IMR-90 (cell line): ENCODE data around the gene ACTL6B. TPM values are rescaled to one million over a fixed set of nuclear protein-coding genes. Genes with fewer than 3 reads are reported as not detected.

Source experiments
- ATAC-seq: fragments of 200-7000 bp; cut with Tn5 transposase; 2 replicates; pipeline ENCODE4 v1.9.1; 2020; ENCODE audit warnings: low read depth, mild to moderate bottlenecking, moderate library complexity
- BruUV-seq: library from RNA; stranded (reverse); fragments of 400-500 nt; replicated peaks from 2 replicates; lab custom pipeline; 2021; lab: Mats Ljungman, UMichigan
- CTCF ChIA-PET: fragments of 300-600 bp; formaldehyde crosslinking; extraction: SDS; loops from one replicate; lab custom pipeline; 2021; ENCODE audit warnings: antibody characterized with exemption; lab: Yijun Ruan, JAX
- POLR2A ChIA-PET: fragments of 300-600 bp; sonication (Branson Sonifier 250); formaldehyde crosslinking; loops from one replicate; lab custom pipeline; 2022; ENCODE audit warnings: antibody characterized with exemption; ENCODE audit not compliant: unreplicated experiment; lab: Charles Lee
- DNase-seq: peaks from one replicate; pipeline ENCODE4 v3.0.0; 2013
- H2AFZ ChIP-seq: replicated peaks from 2 replicates; pipeline ENCODE3; 2013; ENCODE audit warnings: low read length, mild to moderate bottlenecking; ENCODE audit not compliant: poor library complexity
- H2AK5ac ChIP-seq: 2 replicates; pipeline ENCODE4 v1.6.1; 2013; ENCODE audit warnings: low read depth, low read length, inconsistent platforms
- H2AK9ac ChIP-seq: replicated peaks from 2 replicates; pipeline ENCODE3; 2013; ENCODE audit warnings: mild to moderate bottlenecking, low read depth, low read length, moderate library complexity; ENCODE audit not compliant: poor library complexity
- H2BK120ac ChIP-seq: 2 replicates; pipeline ENCODE4 v1.6.1; 2013; ENCODE audit warnings: low read depth, low read length, inconsistent platforms
- H2BK15ac ChIP-seq: 3 replicates; pipeline ENCODE4 v1.6.1; 2013; ENCODE audit warnings: low read depth, low read length, inconsistent platforms
- H2BK20ac ChIP-seq: 2 replicates; pipeline ENCODE4 v1.6.1; 2013; ENCODE audit warnings: low read depth, mild to moderate bottlenecking, inconsistent platforms, low read length, moderate library complexity
- H2BK5ac ChIP-seq: 2 replicates; pipeline ENCODE4 v1.6.1; 2013; ENCODE audit warnings: mild to moderate bottlenecking, low read depth, low read length, inconsistent platforms; ENCODE audit not compliant: poor library complexity, severe bottlenecking
- H3K14ac ChIP-seq: replicated peaks from 2 replicates; pipeline ENCODE4 v1.6.1; 2013; ENCODE audit warnings: low read depth, low read length, inconsistent platforms
- H3K18ac ChIP-seq: 2 replicates; pipeline ENCODE4 v1.6.1; 2013; ENCODE audit warnings: low read depth, low read length, control low read depth
- H3K23ac ChIP-seq: 2 replicates; pipeline ENCODE4 v1.6.1; 2013; ENCODE audit warnings: low read depth, low read length, inconsistent platforms
- H3K27ac ChIP-seq: 2 replicates; pipeline ENCODE4 v1.5.1; 2013; ENCODE audit warnings: mild to moderate bottlenecking, control low read depth, low read length; ENCODE audit not compliant: insufficient read depth
- H3K27me3 ChIP-seq: 2 replicates; pipeline ENCODE4 v1.6.1; 2013; ENCODE audit warnings: low read length; ENCODE audit not compliant: control insufficient read depth, insufficient read depth
- H3K36me3 ChIP-seq: 2 replicates; pipeline ENCODE4 v1.6.1; 2013; ENCODE audit warnings: low read length, mixed read lengths; ENCODE audit not compliant: control insufficient read depth, insufficient read depth
- H3K4ac ChIP-seq: 2 replicates; pipeline ENCODE4 v1.6.1; 2013; ENCODE audit warnings: low read depth, low read length, inconsistent platforms
- H3K4me1 ChIP-seq: 2 replicates; pipeline ENCODE4 v1.6.1; 2013; ENCODE audit warnings: low read length, mixed read lengths; ENCODE audit not compliant: control insufficient read depth, insufficient read depth
- H3K4me2 ChIP-seq: 2 replicates; pipeline ENCODE4 v1.6.1; 2013; ENCODE audit warnings: low read depth, mild to moderate bottlenecking, control low read depth, low read length, moderate library complexity
- H3K4me3 ChIP-seq: 2 replicates; pipeline ENCODE4 v1.5.1; 2013; ENCODE audit warnings: low read depth, mild to moderate bottlenecking, control low read depth, low read length, moderate library complexity; ENCODE audit not compliant: insufficient read depth
- H3K56ac ChIP-seq: 2 replicates; pipeline ENCODE4 v1.6.1; 2013; ENCODE audit warnings: low read length, inconsistent platforms; ENCODE audit not compliant: insufficient read depth; ENCODE audit errors: extremely low read depth
- H3K79me1 ChIP-seq, 2 experiments: 2 replicates each; pipeline ENCODE4 v1.6.1; 2013; ENCODE audit warnings: low read length in 2 of 2, inconsistent platforms in 1 of 2, low read depth in 1 of 2
- H3K9ac ChIP-seq: 2 replicates; pipeline ENCODE4 v1.6.1; 2013; ENCODE audit warnings: low read depth, low read length, control low read depth
- H3K9me1 ChIP-seq: 2 replicates; pipeline ENCODE4 v1.6.1; 2013; ENCODE audit warnings: low read length, inconsistent platforms; ENCODE audit not compliant: insufficient read depth
- H3K9me3 ChIP-seq: 2 replicates; pipeline ENCODE4 v1.6.1; 2013; ENCODE audit warnings: low read length; ENCODE audit not compliant: control insufficient read depth, insufficient read depth
- H4K20me1 ChIP-seq: 2 replicates; pipeline ENCODE4 v1.6.1; 2013; ENCODE audit warnings: low read length, inconsistent platforms; ENCODE audit not compliant: insufficient read depth
- H4K5ac ChIP-seq: 2 replicates; pipeline ENCODE4 v1.6.1; 2013; ENCODE audit warnings: mild to moderate bottlenecking, low read depth, low read length, control low read depth
- H4K8ac ChIP-seq, 2 experiments: 2 replicates each; pipeline ENCODE4 v1.6.1; 2013; ENCODE audit warnings: low read depth in 2 of 2, low read length in 2 of 2, control low read depth in 1 of 2, inconsistent platforms in 1 of 2
- H4K91ac ChIP-seq: 2 replicates; pipeline ENCODE4 v1.6.1; 2013; ENCODE audit warnings: low read depth, low read length, inconsistent platforms; ENCODE audit not compliant: insufficient read depth
- NFE2L2 ChIP-seq: fragments of 150-350 bp; IDR thresholded peaks from 2 replicates; pipeline ENCODE4 v1.6.1; 2016; ENCODE audit warnings: low read depth, mild to moderate bottlenecking, low read length
- WGBS, 2 experiments: methylation state at CpG; one replicate each; pipeline versions ENCODE4 v1.1.5 to v1.1.7; 2013; ENCODE audit warnings: missing lambda C conversion rate in 2 of 2; ENCODE audit not compliant: insufficient read length in 1 of 2; ENCODE audit errors: extremely low coverage in 2 of 2; 5-methylcytosine and 5-hydroxymethylcytosine counted together
- dilution Hi-C: fragments of 300-500 bp; cut with HindIII; formaldehyde crosslinking; loops from one replicate; pipeline ENCODE4 v1.14.3; 2018; ENCODE audit warnings: low sequenced_read_pairs; ENCODE audit not compliant: unreplicated experiment
- in situ Hi-C: fragments of 300-500 bp; cut with MboI; formaldehyde crosslinking; loops from 3 replicates; pipeline ENCODE4 v1.14.3; 2019; ENCODE audit warnings: low sequenced_read_pairs, inconsistent platforms, mixed read lengths
- intact Hi-C: fragments of 100-400 bp; cut with micrococcal nuclease; formaldehyde crosslinking; loops from 2 replicates; pipeline ENCODE4 v1.10.0; 2022
- polyA plus RNA-seq, 3 experiments: library from polyadenylated mRNA; depleted of rRNA; stranded (reverse); fragments of >200 nt; gene quantifications; 2 replicates each; pipeline ENCODE4 v1.2.3, GENCODE V29; 2012; ENCODE audit warnings: low replicate concordance in 1 of 3
- total RNA-seq: library from RNA; depleted of rRNA; stranded (reverse); fragments of >200 nt; gene quantifications from 2 replicates; pipeline ENCODE4 v1.2.3, GENCODE V29; 2012

The ACTL6B gene
- total and polyA plus RNA-seq, 2 of the 4 experiments (the other 2 are of a cell fraction), result not detected

DNA sequence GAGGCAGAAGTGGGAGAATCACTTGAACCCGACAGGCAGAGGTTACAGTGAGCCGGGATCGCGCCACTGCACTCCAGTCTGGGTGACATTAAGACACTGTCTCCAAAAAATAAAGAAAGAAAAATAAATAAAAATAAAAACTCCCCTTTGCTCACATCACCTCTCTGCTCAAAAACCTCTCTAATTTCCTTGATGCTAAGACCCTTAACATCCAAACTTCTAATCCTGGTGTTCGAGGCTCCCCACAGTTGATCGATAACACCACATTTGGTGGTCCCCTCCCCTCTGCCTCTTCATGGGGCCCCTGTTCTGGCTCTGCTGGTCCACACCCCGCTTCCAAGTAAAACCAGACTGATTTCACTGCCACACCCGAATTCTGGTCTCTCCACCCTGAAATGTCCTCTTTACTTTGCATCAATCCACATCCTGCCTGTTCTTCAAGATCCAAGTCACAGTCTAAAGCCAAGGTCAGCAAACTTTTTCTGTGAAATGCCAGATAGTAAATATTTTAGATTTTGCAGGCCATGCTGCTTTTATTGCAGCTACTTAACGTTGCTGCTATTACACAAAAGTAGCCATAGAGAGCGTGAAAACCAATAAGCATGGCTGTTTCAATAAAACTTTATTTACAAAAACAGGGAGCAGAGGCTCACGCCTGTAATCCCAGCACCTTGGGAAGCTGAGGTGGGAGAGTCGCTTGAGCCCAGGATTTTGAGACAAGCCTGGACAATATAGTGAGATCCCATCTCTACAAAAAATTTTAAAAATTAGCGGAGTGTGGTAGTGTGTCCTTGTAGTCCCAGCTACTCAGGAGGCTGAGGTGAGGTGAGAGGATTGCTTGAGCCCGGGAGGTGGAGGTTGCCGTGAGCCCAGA is 32.1 kb downstream of the ACTL6B start:
- H3K4me3 ChIP-seq, result no peak overlapping the region
- no peak overlapping the region for H2BK120ac ChIP-seq
- no peak overlapping the region for H2BK15ac ChIP-seq
- no peak overlapping the region for H3K27ac ChIP-seq
- no peaks in the 10 kb centered on the region for H3K27me3 ChIP-seq
- no peaks in the 10 kb centered on the region; the same call in 1 of the 2 replicates for H4K20me1 ChIP-seq
- no peak overlapping the region for H2AK9ac ChIP-seq
- peaks cover 4% of the 10 kb centered on the region for H3K36me3 ChIP-seq
- no peak overlapping the region for H3K56ac ChIP-seq
- in situ Hi-C loops (no loop called here), dilution Hi-C loops (no loop called here), intact Hi-C loops (no loop called here)
- H3K4me2 ChIP-seq, result no peak overlapping the region
- H4K8ac ChIP-seq, result no peak overlapping the region
- H3K9me3 ChIP-seq, result no peaks in the 10 kb centered on the region
- no peak for ATAC-seq
- WGBS, 2 experiments, result 83% methylated on average over 5 of the region's 15 CpGs; no CpG with 5 or more reads in 1 of the 2 experiments
- no peak overlapping the region for H4K91ac ChIP-seq
- H3K4me1 ChIP-seq, result no peaks in the 10 kb centered on the region
- no peak overlapping the region for H2BK20ac ChIP-seq
- peaks cover 7% of the 10 kb centered on the region for H3K9me1 ChIP-seq
- no peak overlapping the region for H3K4ac ChIP-seq
- CTCF ChIA-PET, result no interaction called here
- H2AFZ ChIP-seq, result no peak overlapping the region
- no peak for DNase-seq
- H2AK5ac ChIP-seq, result no peak overlapping the region
- H3K9ac ChIP-seq, result no peak overlapping the region
- H3K23ac ChIP-seq, result no peak overlapping the region
- no peak overlapping the region for H4K5ac ChIP-seq
- no peak overlapping the region for H3K14ac ChIP-seq
- H2BK5ac ChIP-seq, result no peak overlapping the region
- BruUV-seq, result no TSS peak
- TF ChIP-seq NFE2L2, result no peak
- POLR2A ChIA-PET, result interaction anchor here (0.5 kb wide), 1 partner anchor 22 kb away, joined by 4 read pairs; the partner anchor contains the start of gene PCOLCE
- no peaks in the 10 kb centered on the region for H3K79me1 ChIP-seq
- no peak overlapping the region for H3K18ac ChIP-seq
